ENCODE data around the gene FUOM. TPM values are rescaled to one million over a fixed set of nuclear protein-coding genes. Genes with fewer than 3 reads are reported as not detected.
"Not testable (repeated sequence)": the region's sequence is repeated elsewhere in the genome, so short reads cannot be mapped to it uniquely, and the experiment has no call there.

FUOM gene
- total RNA-seq, 4 donors from 2014 or later: 6.7 to 17.7 (median 12.5) TPM

DNA sequence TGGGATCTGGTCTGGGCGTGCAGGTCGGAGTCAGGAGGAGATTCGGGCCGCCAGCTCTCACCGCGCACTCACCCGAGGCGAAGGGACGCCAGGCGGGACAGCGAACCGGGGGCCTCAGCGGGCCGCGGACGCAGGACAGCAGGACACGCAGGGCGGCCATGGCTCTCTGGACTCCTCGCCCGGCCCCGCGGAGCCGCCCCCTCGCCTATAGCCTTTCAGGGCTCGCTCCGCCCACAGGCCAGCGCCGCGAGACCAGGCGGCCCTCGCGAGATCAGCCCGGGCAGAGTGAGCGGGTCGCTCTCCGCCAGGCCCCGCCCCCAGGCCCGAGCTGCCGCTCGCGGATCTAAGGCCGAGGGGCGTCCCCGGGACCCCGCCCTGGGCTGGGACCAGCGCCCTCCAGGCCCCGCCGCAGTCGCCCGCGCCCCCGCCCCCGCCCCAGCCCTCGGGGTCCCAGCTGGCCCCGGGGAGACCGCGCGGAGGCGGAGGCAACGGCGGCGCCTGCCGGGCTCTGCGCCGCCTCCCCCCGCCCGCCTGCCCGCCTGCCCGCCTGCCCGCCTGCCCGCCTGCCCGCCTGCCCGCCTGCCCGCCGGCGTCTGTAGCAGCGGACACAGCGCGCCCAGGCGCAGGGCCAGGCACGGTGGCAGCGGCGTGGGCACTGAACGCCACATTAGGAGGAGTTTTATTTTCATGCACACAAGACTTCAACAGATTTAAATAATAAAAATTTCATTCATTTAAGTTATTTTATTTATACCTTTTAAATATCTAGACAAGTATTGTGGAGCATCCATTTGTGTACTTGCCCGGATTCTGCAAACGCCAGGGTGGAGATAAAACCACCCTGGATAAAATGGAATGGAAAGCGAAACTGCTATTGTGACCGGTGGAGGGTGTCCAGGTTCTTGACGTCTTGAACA, 15.6 kb upstream of the FUOM start, which contains the start of gene ECHS1:
TSS of gene ECHS1 (minus strand) at position 181 of the 917 bp plus-strand sequence. CDS start at position 160, 21 bp downstream.
- H3K4me1 ChIP-seq: peaks cover 18 to 38% (median 20%) of the 10 kb centered on the region in 3 donors
- H3K9me3 ChIP-seq: no peaks in the 10 kb centered on the region
- H3K4me3 ChIP-seq: peak within 1 kb of the TSS; percentile 83 to 97 (median 88)
- DNase-seq: peak; percentile 83
- peak within 1 kb of the TSS; percentile 88 to 99 (median 96) for H3K27ac ChIP-seq
- no peaks in the 10 kb centered on the region for H3K27me3 ChIP-seq
- TF ChIP-seq, protein P1, sequence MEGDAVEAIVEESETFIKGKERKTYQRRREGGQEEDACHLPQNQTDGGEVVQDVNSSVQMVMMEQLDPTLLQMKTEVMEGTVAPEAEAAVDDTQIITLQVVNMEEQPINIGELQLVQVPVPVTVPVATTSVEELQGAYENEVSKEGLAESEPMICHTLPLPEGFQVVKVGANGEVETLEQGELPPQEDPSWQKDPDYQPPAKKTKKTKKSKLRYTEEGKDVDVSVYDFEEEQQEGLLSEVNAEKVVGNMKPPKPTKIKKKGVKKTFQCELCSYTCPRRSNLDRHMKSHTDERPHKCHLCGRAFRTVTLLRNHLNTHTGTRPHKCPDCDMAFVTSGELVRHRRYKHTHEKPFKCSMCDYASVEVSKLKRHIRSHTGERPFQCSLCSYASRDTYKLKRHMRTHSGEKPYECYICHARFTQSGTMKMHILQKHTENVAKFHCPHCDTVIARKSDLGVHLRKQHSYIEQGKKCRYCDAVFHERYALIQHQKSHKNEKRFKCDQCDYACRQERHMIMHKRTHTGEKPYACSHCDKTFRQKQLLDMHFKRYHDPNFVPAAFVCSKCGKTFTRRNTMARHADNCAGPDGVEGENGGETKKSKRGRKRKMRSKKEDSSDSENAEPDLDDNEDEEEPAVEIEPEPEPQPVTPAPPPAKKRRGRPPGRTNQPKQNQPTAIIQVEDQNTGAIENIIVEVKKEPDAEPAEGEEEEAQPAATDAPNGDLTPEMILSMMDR (IDR thresholded peaks at IDR 0.05): no peak
- peak in 2 of 4 donors; percentile 55 to 63 for TF ChIP-seq POLR2A (IDR thresholded peaks at IDR 0.05)
- intact Hi-C loops (cut with DNase I): no loop called here
- peaks cover 10 to 33% (median 10%) of the 10 kb centered on the region in 3 donors for H3K36me3 ChIP-seq
- WGBS, 2 donors: 1 to 4% methylated on average over 5 to 21 of the region's 89 CpGs

DNA sequence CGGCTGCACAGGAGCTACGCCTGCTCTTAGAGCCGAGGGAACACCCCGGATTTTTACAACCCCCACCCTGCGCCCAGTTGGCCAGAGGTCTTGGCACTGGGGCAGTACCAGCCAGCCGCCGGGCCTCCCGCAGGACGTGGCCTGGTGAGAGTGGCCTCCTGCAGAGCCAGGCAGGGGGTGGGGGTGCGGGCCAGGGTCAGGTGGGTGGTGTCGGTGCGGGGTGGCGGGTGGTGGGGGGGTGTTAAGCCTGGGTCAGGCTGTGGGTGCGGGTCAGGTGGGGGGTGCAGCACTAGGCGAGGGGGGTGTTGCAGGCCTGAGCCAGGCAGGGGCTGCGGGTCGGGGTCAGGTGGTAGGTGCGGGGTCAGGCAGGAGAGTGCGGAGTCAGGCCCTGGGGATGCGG, 14.7 kb upstream of the FUOM start:
- no peaks in the 10 kb centered on the region for H3K27me3 ChIP-seq
- no peaks in the 10 kb centered on the region for H3K9me3 ChIP-seq
- TF ChIP-seq, protein P1 (IDR thresholded peaks at IDR 0.05): no peak
- no peak for TF ChIP-seq POLR2A (IDR thresholded peaks at IDR 0.05)
- H3K36me3 ChIP-seq: peaks cover 10 to 43% (median 14%) of the 10 kb centered on the region in 3 donors
- H3K4me1 ChIP-seq: peaks cover 12 to 31% (median 12%) of the 10 kb centered on the region in 3 donors
- DNase-seq: no peak
- H3K4me3 ChIP-seq: peak overlapping the region; percentile 83 to 97 (median 88)
- intact Hi-C loops (cut with DNase I): no loop called here
- peak overlapping the region in 2 of 4 donors; percentile 88 to 97 for H3K27ac ChIP-seq
- no CpG with 5 or more reads among the region's 20 CpGs for WGBS, 2 donors

DNA sequence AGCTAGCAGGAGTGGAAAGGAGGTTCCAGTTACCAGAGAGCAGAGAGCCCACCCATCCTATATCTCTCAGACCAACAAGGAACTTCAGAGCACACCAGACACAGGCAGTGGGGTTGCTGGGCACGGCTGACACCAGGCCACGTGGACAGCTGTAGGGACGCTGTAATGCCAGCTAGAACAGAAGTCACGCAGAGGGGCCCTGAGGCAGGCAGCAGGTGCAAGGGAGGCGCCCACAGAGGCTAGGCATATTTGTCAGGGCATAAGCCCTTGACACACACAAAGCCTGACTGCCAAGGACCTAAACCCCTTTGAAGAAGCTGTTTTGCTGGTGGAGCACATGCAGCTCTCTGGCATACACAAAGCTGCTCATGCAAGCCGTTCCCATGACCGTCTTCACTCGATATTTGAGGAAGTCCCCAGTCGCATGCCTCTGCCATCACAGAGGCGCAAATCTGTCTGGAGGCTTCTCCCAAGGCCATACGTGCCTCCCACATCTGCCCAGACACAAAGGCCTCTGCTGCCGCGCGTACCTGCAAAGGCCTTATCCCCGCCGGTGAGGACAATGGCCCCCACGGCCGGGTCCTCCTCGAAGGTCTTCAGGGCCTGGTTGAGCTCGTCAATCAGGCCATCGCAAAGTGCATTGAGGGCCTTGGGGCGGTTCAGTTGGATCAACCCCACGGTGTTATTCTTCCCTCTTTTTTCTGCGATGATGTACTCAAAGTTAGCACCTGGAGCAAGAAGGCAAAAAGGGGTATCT, 12.4 kb upstream of the FUOM start:
- Histone ChIP-seq H3K36me3 (peaks cover 21 to 66% (median 28%) of the 10 kb centered on the region in 3 donors), H3K4me1 (peaks cover 11 to 38% (median 15%) of the 10 kb centered on the region in 3 donors), H3K27ac (no peak overlapping the region), H3K4me3 (no peak overlapping the region), H3K9me3 (no peaks in the 10 kb centered on the region), H3K27me3 (no peaks in the 10 kb centered on the region)
- 93 to 94% methylated on average over 11 to 15 of the region's 24 CpGs for WGBS, 2 donors
- DNase-seq: no peak
- TF ChIP-seq, protein P1 (IDR thresholded peaks at IDR 0.05): no peak
- TF ChIP-seq POLR2A (IDR thresholded peaks at IDR 0.05): no peak
- intact Hi-C loops (cut with DNase I): no loop called here

DNA sequence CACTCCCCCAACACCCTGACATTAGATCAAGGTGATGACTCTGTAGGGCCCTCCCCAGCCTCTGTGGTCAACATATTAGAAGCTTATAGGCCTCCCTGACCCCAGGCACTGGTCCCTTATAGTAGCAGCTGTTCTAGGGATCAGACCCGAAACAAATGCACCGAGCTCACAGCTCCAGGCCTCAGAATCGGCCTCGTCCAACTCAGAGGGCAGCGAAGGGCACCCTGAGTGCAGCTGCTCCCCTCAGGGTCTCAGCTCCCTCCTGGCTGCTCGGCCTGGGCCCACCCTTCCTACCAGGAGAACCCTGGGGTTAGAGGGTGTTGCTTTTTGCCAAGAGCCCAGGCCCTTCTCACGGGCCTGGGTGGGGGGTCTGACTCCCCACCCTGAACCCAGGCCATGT, 10.3 kb upstream of the FUOM start:
- DNase-seq: no peak
- H3K27me3 ChIP-seq: no peaks in the 10 kb centered on the region
- no peak overlapping the region for H3K27ac ChIP-seq
- WGBS, 2 donors: 100% methylated on average over 1 of the region's 7 CpGs; no CpG with 5 or more reads in 1 of the 2 donors
- intact Hi-C loops (cut with DNase I): no loop called here
- H3K9me3 ChIP-seq: no peaks in the 10 kb centered on the region
- peaks cover 21 to 86% (median 28%) of the 10 kb centered on the region in 3 donors for H3K36me3 ChIP-seq
- TF ChIP-seq, protein P1 (IDR thresholded peaks at IDR 0.05): no peak
- no peak for TF ChIP-seq POLR2A (IDR thresholded peaks at IDR 0.05)
- H3K4me1 ChIP-seq: peaks cover 9 to 40% (median 11%) of the 10 kb centered on the region in 3 donors
- no peak overlapping the region for H3K4me3 ChIP-seq

DNA sequence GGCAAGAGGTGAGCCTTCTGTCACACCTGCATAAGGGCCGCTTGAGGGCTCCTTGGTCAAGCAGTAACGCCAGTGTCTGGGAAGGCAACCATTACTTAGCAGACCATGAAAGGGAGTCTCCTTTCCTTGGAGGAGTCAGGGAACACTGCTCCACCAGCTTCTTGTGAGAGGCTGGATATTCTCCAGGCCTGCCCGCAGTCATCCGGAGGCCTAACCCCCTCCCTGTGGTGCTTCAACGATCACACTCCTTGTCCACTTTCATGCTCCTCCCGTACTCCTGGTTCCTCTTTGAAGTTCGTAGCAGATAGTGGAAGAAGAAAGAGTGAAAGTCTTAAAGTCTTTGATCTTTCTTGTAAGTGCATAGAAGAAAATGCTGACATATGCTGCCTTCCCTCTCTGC, 9.6 kb upstream of the FUOM start:
- peaks cover 21 to 93% (median 28%) of the 10 kb centered on the region in 3 donors for H3K36me3 ChIP-seq
- DNase-seq; H3K9me3 ChIP-seq; H3K27me3 ChIP-seq; H3K4me3 ChIP-seq; H3K27ac ChIP-seq; intact Hi-C loops (cut with DNase I): not testable (repeated sequence)
- peaks cover 7 to 37% (median 9%) of the 10 kb centered on the region in 3 donors for H3K4me1 ChIP-seq
- WGBS, 2 donors: no CpG with 5 or more reads among the region's 7 CpGs
